SJCRH30 (cell line): Measurements from ENCODE around the gene ZDHHC23. TPM values are rescaled to one million over a fixed set of nuclear protein-coding genes. Genes with fewer than 3 reads are reported as not detected.
A peak's percentile ranks its signal among the peaks of the same experiment; 100 is the strongest.

Experiments
- DNase-seq, 2 experiments: peaks; one replicate each; pipeline ENCODE4 v3.0.0-alpha.2; 2015 to 2020
- H3K27ac ChIP-seq: fragments of 250-450 bp; sonication (Bioruptor Pico); 2 replicates; pipeline ENCODE4 v1.5.1; 2020; ENCODE audit warnings: mild to moderate bottlenecking, moderate library complexity
- H3K27me3 ChIP-seq: fragments of 250-450 bp; sonication (Bioruptor Pico); 2 replicates; pipeline ENCODE4 v1.5.1; 2020; ENCODE audit warnings: mild to moderate bottlenecking, moderate library complexity
- H3K36me3 ChIP-seq: fragments of 250-450 bp; sonication (Bioruptor Pico); 2 replicates; pipeline ENCODE4 v1.5.1; 2020; ENCODE audit warnings: mild to moderate bottlenecking, moderate library complexity
- H3K4me1 ChIP-seq: fragments of 250-450 bp; sonication (Bioruptor Pico); 2 replicates; pipeline ENCODE4 v1.5.1; 2020; ENCODE audit warnings: mild to moderate bottlenecking, moderate library complexity
- H3K4me3 ChIP-seq: fragments of 250-450 bp; sonication (Bioruptor Pico); 2 replicates; pipeline ENCODE4 v1.5.1; 2020; ENCODE audit warnings: mild to moderate bottlenecking, moderate library complexity
- H3K9me3 ChIP-seq: fragments of 250-450 bp; sonication (Bioruptor Pico); replicated peaks from 2 replicates; pipeline ENCODE4 v1.5.1; 2020; ENCODE audit warnings: mild to moderate bottlenecking, moderate library complexity
- total RNA-seq: library from RNA; depleted of rRNA; stranded (reverse); fragments of >200 nt; shearing (Covaris generic); gene quantifications from 2 replicates; pipeline ENCODE4 v1.2.3, GENCODE V29; 2014; rRNA removed

ZDHHC23 gene
- 2.2 and 2.3 TPM in 2 replicates for total RNA-seq

GRCh38 chr3:113947372-113948014 lies at the start of gene ZDHHC23:
Gene ZDHHC23, plus strand, starts transcription at chr3:113948013. Its CDS starts 790 bp downstream, at chr3:113948803.
- no peak within 1 kb of the TSS for H3K27ac ChIP-seq

GRCh38 chr3:113898892-113899291 lies 48.9 kb upstream of the ZDHHC23 start:
- Histone ChIP-seq H3K27ac (no peak overlapping the region), H3K4me3 (no peak overlapping the region), H3K4me1 (no peaks in the 10 kb centered on the region), H3K9me3 (no peaks in the 10 kb centered on the region), H3K36me3 (no peaks in the 10 kb centered on the region), H3K27me3 (no peaks in the 10 kb centered on the region)
- DNase-seq = no peak

More at GRCh38 chr3:113947372-113948014, at the start of gene ZDHHC23:
- Histone ChIP-seq H3K4me1 (no peaks in the 10 kb centered on the region), H3K27me3 (no peaks in the 10 kb centered on the region; the same call in 1 of the 2 replicates), H3K4me3 (peak within 1 kb of the TSS; percentile 58), H3K36me3 (no peaks in the 10 kb centered on the region), H3K9me3 (no peaks in the 10 kb centered on the region)
- DNase-seq = peak; percentile 56 to 63

- Histone ChIP-seq H3K36me3 (no peaks in the 10 kb centered on the region), H3K4me1 (no peaks in the 10 kb centered on the region), H3K27ac (no peak overlapping the region), H3K9me3 (no peaks in the 10 kb centered on the region), H3K4me3 (no peak overlapping the region), H3K27me3 (no peaks in the 10 kb centered on the region)
- DNase-seq = no peak
Observed at GRCh38 chr3:113906568-113907140, 41.2 kb upstream of the ZDHHC23 start.

GRCh38 chr3:113908133-113908532 lies 39.7 kb upstream of the ZDHHC23 start:
- DNase-seq = no peak

GRCh38 chr3:113910966-113911365 lies 36.8 kb upstream of the ZDHHC23 start:
- no peak for DNase-seq
- Histone ChIP-seq H3K36me3 (no peaks in the 10 kb centered on the region), H3K4me3 (no peak overlapping the region), H3K4me1 (no peaks in the 10 kb centered on the region), H3K27ac (no peak overlapping the region), H3K27me3 (no peaks in the 10 kb centered on the region), H3K9me3 (no peaks in the 10 kb centered on the region)

More at GRCh38 chr3:113908133-113908532, 39.7 kb upstream of the ZDHHC23 start:
- no peaks in the 10 kb centered on the region for H3K4me1 ChIP-seq
- no peak overlapping the region for H3K27ac ChIP-seq
- no peaks in the 10 kb centered on the region for H3K36me3 ChIP-seq
- no peaks in the 10 kb centered on the region for H3K9me3 ChIP-seq
- no peaks in the 10 kb centered on the region for H3K27me3 ChIP-seq
- no peak overlapping the region for H3K4me3 ChIP-seq

GRCh38 chr3:113912552-113913236 lies 35.1 kb upstream of the ZDHHC23 start:
- no peak overlapping the region for H3K27ac ChIP-seq
- no peaks in the 10 kb centered on the region for H3K9me3 ChIP-seq
- peak; percentile 13 to 58 for DNase-seq
- no peak overlapping the region for H3K4me3 ChIP-seq
- no peaks in the 10 kb centered on the region for H3K4me1 ChIP-seq
- no peaks in the 10 kb centered on the region for H3K36me3 ChIP-seq
- H3K27me3 ChIP-seq = no peaks in the 10 kb centered on the region

GRCh38 chr3:113914646-113915045 lies 33.2 kb upstream of the ZDHHC23 start:
- Histone ChIP-seq H3K9me3 (no peaks in the 10 kb centered on the region), H3K27ac (no peak overlapping the region), H3K36me3 (no peaks in the 10 kb centered on the region), H3K27me3 (peaks cover 3% of the 10 kb centered on the region; the same call in 1 of the 2 replicates), H3K4me3 (no peak overlapping the region), H3K4me1 (no peaks in the 10 kb centered on the region)
- DNase-seq = no peak

- Histone ChIP-seq H3K4me3 (no peak overlapping the region), H3K27ac (no peak overlapping the region), H3K27me3 (no peaks in the 10 kb centered on the region), H3K4me1 (no peaks in the 10 kb centered on the region), H3K9me3 (peaks cover 9% of the 10 kb centered on the region), H3K36me3 (no peaks in the 10 kb centered on the region)
- no peak for DNase-seq
Observed at GRCh38 chr3:113927556-113927955, 20.3 kb upstream of the ZDHHC23 start.

- no peaks in the 10 kb centered on the region for H3K9me3 ChIP-seq
- no peak overlapping the region for H3K27ac ChIP-seq
- H3K4me3 ChIP-seq = peak overlapping the region; percentile 58
- H3K4me1 ChIP-seq = no peaks in the 10 kb centered on the region
- DNase-seq = no peak
- no peaks in the 10 kb centered on the region for H3K36me3 ChIP-seq
- no peaks in the 10 kb centered on the region; the same call in 1 of the 2 replicates for H3K27me3 ChIP-seq
Observed at GRCh38 chr3:113946831-113947230, 982 bp upstream of the ZDHHC23 start.

- Histone ChIP-seq H3K27me3 (no peaks in the 10 kb centered on the region; the same call in 1 of the 2 replicates), H3K4me1 (no peaks in the 10 kb centered on the region), H3K9me3 (no peaks in the 10 kb centered on the region), H3K27ac (no peak overlapping the region), H3K4me3 (peak overlapping the region; percentile 58), H3K36me3 (no peaks in the 10 kb centered on the region)
- peak; percentile 15 to 20 for DNase-seq
Observed at GRCh38 chr3:113948015-113948917, 453 bp downstream of the ZDHHC23 start.

GRCh38 chr3:113952921-113953320 lies 5.1 kb downstream of the ZDHHC23 start:
- H3K27ac ChIP-seq = no peak overlapping the region
- no peaks in the 10 kb centered on the region for H3K36me3 ChIP-seq
- H3K4me3 ChIP-seq = no peak overlapping the region
- H3K9me3 ChIP-seq = no peaks in the 10 kb centered on the region
- H3K27me3 ChIP-seq = no peaks in the 10 kb centered on the region; the same call in 1 of the 2 replicates
- DNase-seq = no peak
- H3K4me1 ChIP-seq = no peaks in the 10 kb centered on the region

- Histone ChIP-seq H3K4me3 (no peak overlapping the region), H3K27ac (no peak overlapping the region), H3K4me1 (no peaks in the 10 kb centered on the region), H3K36me3 (no peaks in the 10 kb centered on the region), H3K27me3 (no peaks in the 10 kb centered on the region; the same call in 1 of the 2 replicates), H3K9me3 (no peaks in the 10 kb centered on the region)
- DNase-seq = no peak
Observed at GRCh38 chr3:113953677-113954076, 5.9 kb downstream of the ZDHHC23 start.

- Histone ChIP-seq H3K36me3 (no peaks in the 10 kb centered on the region), H3K4me3 (no peak overlapping the region), H3K9me3 (no peaks in the 10 kb centered on the region), H3K4me1 (no peaks in the 10 kb centered on the region), H3K27me3 (no peaks in the 10 kb centered on the region), H3K27ac (no peak overlapping the region)
- DNase-seq = no peak
Observed at GRCh38 chr3:113954091-113954685, 6.4 kb downstream of the ZDHHC23 start.

- no peak for DNase-seq
- Histone ChIP-seq H3K9me3 (no peaks in the 10 kb centered on the region), H3K27me3 (no peaks in the 10 kb centered on the region), H3K4me1 (no peaks in the 10 kb centered on the region), H3K36me3 (no peaks in the 10 kb centered on the region), H3K4me3 (no peak overlapping the region), H3K27ac (no peak overlapping the region)
Observed at GRCh38 chr3:113963879-113964278, 16.1 kb downstream of the ZDHHC23 start.
